Endothelial cell of umbilical vein (primary cell): Measurements from ENCODE around the gene CTPS1. TPM values are rescaled to one million over a fixed set of nuclear protein-coding genes. Genes with fewer than 3 reads are reported as not detected.

Experiments used
- BruUV-seq: library from RNA; stranded (reverse); fragments of 400-500 nt; replicated peaks from 2 replicates; lab custom pipeline; 2021; lab: Mats Ljungman, UMichigan
- CTCF ChIA-PET: fragments of 300-600, 350-600 bp; sonication (Branson Sonifier 250); formaldehyde crosslinking; loops from one replicate; lab custom pipeline; 2021; ENCODE audit warnings: antibody characterized with exemption, inconsistent platforms; lab: Charles Lee
- POLR2A ChIA-PET: fragments of 300-600, 350-600 bp; sonication (Branson Sonifier 250); formaldehyde crosslinking; loops from one replicate; lab custom pipeline; 2021; ENCODE audit warnings: antibody characterized with exemption, inconsistent platforms; lab: Charles Lee
- DNase-seq: peaks from one replicate; pipeline ENCODE4 v3.0.0-alpha.2; 2011; ENCODE audit warnings: low read depth, low spot score
- FAIRE-seq: peaks from 2 replicates; lab custom pipeline; 2011; peaks lifted over from hg19 to GRCh38; lab: Jason Lieb, UNC
- H2AFZ ChIP-seq: 2 replicates; pipeline ENCODE4 v1.6.0; 2012; ENCODE audit warnings: low read depth, low read length, control low read depth, inconsistent platforms
- H3K27ac ChIP-seq: 2 replicates; pipeline ENCODE4 v1.5.1; 2011; ENCODE audit warnings: low read depth, mild to moderate bottlenecking, control low read depth, low read length, moderate library complexity; ENCODE audit not compliant: insufficient read depth
- H3K27me3 ChIP-seq, 2 experiments: 2 replicates each; pipeline versions ENCODE4 v1.6.0 to v1.6.1; 2011; ENCODE audit warnings: low read length in 2 of 2, mixed read lengths in 1 of 2; ENCODE audit not compliant: control insufficient read depth in 2 of 2, insufficient read depth in 2 of 2
- H3K36me3 ChIP-seq, 2 experiments: 2 replicates in 1 of 2; 3 replicates in 1 of 2; pipeline ENCODE4 v1.5.1; 2011; ENCODE audit warnings: low read length in 2 of 2, mild to moderate bottlenecking in 1 of 2, moderate library complexity in 1 of 2; ENCODE audit not compliant: control insufficient read depth in 2 of 2, insufficient read depth in 2 of 2; ENCODE audit errors: extremely low read depth in 1 of 2
- H3K4me1 ChIP-seq: 3 replicates; pipeline ENCODE4 v1.5.1; 2011; ENCODE audit warnings: mild to moderate bottlenecking, low read length; ENCODE audit not compliant: control insufficient read depth, insufficient read depth; ENCODE audit errors: extremely low read depth
- H3K4me2 ChIP-seq: 2 replicates; pipeline ENCODE4 v1.6.1; 2011; ENCODE audit warnings: low read length, control low read depth, mixed read lengths; ENCODE audit not compliant: insufficient read depth
- H3K4me3 ChIP-seq, 3 experiments: fragments of 200-600 bp in 1 of 3; sonication (generic), shearing (Covaris generic) in 1 of 3; replicated peaks in 1 of 3; 2 replicates each; pipeline ENCODE4 v1.5.1; 2011 to 2016; ENCODE audit warnings: control low read depth in 3 of 3, low read length in 3 of 3, mild to moderate bottlenecking in 2 of 3, inconsistent platforms in 1 of 3, low read depth in 1 of 3, moderate library complexity in 1 of 3; ENCODE audit not compliant: insufficient read depth in 1 of 3
- H3K79me2 ChIP-seq: 2 replicates; pipeline ENCODE4 v1.6.0; 2012; ENCODE audit warnings: low read length, inconsistent platforms; ENCODE audit not compliant: control insufficient read depth, insufficient read depth
- H3K9ac ChIP-seq: replicated peaks from 2 replicates; pipeline ENCODE3; 2011; ENCODE audit warnings: low read length, control low read depth; ENCODE audit not compliant: insufficient read depth; ENCODE audit errors: extremely low read depth
- H3K9me1 ChIP-seq: replicated peaks from 3 replicates; pipeline ENCODE4 v1.6.0; 2011; ENCODE audit warnings: mild to moderate bottlenecking, low read length; ENCODE audit not compliant: control insufficient read depth, insufficient read depth; ENCODE audit errors: extremely low read depth
- H3K9me3 ChIP-seq: replicated peaks from 2 replicates; pipeline ENCODE4 v1.5.1; 2012; ENCODE audit warnings: low read length, inconsistent platforms; ENCODE audit not compliant: control insufficient read depth, insufficient read depth
- H4K20me1 ChIP-seq: replicated peaks from 2 replicates; pipeline ENCODE3; 2011; ENCODE audit warnings: mild to moderate bottlenecking, low read length; ENCODE audit not compliant: control insufficient read depth, insufficient read depth; ENCODE audit errors: extremely low read depth
- EZH2 ChIP-seq: IDR thresholded peaks from 2 replicates; pipeline ENCODE4 v1.6.1; 2012; ENCODE audit warnings: borderline replicate concordance, low read depth, mild to moderate bottlenecking, moderate library complexity, low read length, inconsistent platforms; ENCODE audit not compliant: severe bottlenecking
- FOS ChIP-seq: IDR thresholded peaks from 2 replicates; pipeline ENCODE4 v1.6.1; 2011; ENCODE audit warnings: mild to moderate bottlenecking, low read length, moderate library complexity, borderline replicate concordance; ENCODE audit not compliant: insufficient read depth
- GATA2 ChIP-seq: IDR thresholded peaks from 2 replicates; pipeline ENCODE4 v1.7.0; 2011; ENCODE audit warnings: low read depth, mild to moderate bottlenecking, moderate library complexity, mixed read lengths, low read length; ENCODE audit not compliant: insufficient read length, insufficient read depth
- JUN ChIP-seq: IDR thresholded peaks from 2 replicates; pipeline ENCODE4 v1.6.1; 2011; ENCODE audit warnings: borderline replicate concordance, low read depth; ENCODE audit not compliant: insufficient read length, insufficient read depth
- MYC ChIP-seq: IDR thresholded peaks from one replicate; pipeline ENCODE4 v1.6.1; 2011; ENCODE audit warnings: mild to moderate bottlenecking, low read depth, low read length
- POLR2A ChIP-seq: IDR thresholded peaks from 2 replicates; pipeline ENCODE4 v1.6.1; 2012; ENCODE audit warnings: low read depth, mild to moderate bottlenecking, control low read depth, low read length
- POLR2AphosphoS5 ChIP-seq: IDR thresholded peaks from 2 replicates; pipeline ENCODE4 v1.6.1; 2012; ENCODE audit warnings: low read depth, mild to moderate bottlenecking, control low read depth, low read length, moderate library complexity; ENCODE audit not compliant: insufficient read depth
- dilution Hi-C: fragments of 300-500 bp; cut with MboI; formaldehyde crosslinking; loops from one replicate; pipeline ENCODE4 v1.15.0; 2019; ENCODE audit warnings: low sequenced_read_pairs; ENCODE audit not compliant: extremely low pct_ligation_motif_present
- intact Hi-C: fragments of 100-400 bp; cut with micrococcal nuclease; formaldehyde crosslinking; loops from one replicate; pipeline ENCODE4 v1.10.0; 2022
- polyA plus RNA-seq, 4 experiments: library from polyadenylated mRNA; depleted of rRNA in 3 of 4; stranded (reverse) in 3 of 4; unstranded in 1 of 4; fragments of >200 nt; gene quantifications; 2 replicates each; pipeline versions ENCODE4 v1.2.1 to v1.2.3, GENCODE V29; 2011 to 2012; ENCODE audit warnings: missing spikeins in 1 of 4
- total RNA-seq: library from RNA; stranded (reverse); gene quantifications from 2 replicates; pipeline ENCODE4 v1.2.3, GENCODE V29; 2021
- TF ChIP-seq, protein P1 (sequence below): IDR thresholded peaks from 2 replicates; pipeline ENCODE4 v1.6.1; 2011; ENCODE audit not compliant: insufficient read depth, insufficient read length
- TF ChIP-seq, protein P2 (sequence below), 2 donors: IDR thresholded peaks; 1 replicate in 1 of 2; 2 replicates in 1 of 2; pipeline ENCODE4 v1.5.1; 2011; ENCODE audit warnings: low read length in 2 of 2, mild to moderate bottlenecking in 2 of 2, moderate library complexity in 2 of 2, control low read depth in 1 of 2, inconsistent platforms in 1 of 2, low read depth in 1 of 2; ENCODE audit not compliant: insufficient read depth in 1 of 2; ENCODE audit errors: extremely low read depth in 1 of 2

Gene CTPS1
- total and polyA plus RNA-seq, 2 donors (not counting 3 experiments of a cell fraction or from before 2014, with no cell fraction given) = 24.9 to 65.8 TPM

GRCh38 chr1:40980453-40981121, 1.1 kb downstream of the CTPS1 start:
- Histone ChIP-seq H3K27me3 (no peaks in the 10 kb centered on the region), H3K27ac (peak overlapping the region; percentile 88), H3K9me1 (no peaks in the 10 kb centered on the region), H3K9ac (peak overlapping the region; percentile 90), H3K79me2 (peaks cover 49% of the 10 kb centered on the region), H2AFZ (peak overlapping the region; percentile 9), H4K20me1 (no peaks in the 10 kb centered on the region), H3K9me3 (no peaks in the 10 kb centered on the region), H3K4me3 (peak overlapping the region; percentile 1 to 69 (median 69)), H3K4me2 (peak overlapping the region; percentile 48), H3K4me1 (peaks cover 26% of the 10 kb centered on the region), H3K36me3 (peaks cover 1 to 12% of the 10 kb centered on the region in 2 experiments)
- no peak for TF ChIP-seq GATA2
- TF ChIP-seq MYC = no peak
- TF ChIP-seq, protein P1, sequence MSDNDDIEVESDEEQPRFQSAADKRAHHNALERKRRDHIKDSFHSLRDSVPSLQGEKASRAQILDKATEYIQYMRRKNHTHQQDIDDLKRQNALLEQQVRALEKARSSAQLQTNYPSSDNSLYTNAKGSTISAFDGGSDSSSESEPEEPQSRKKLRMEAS = no peak
- TF ChIP-seq POLR2AphosphoS5 = no peak
- no peak for TF ChIP-seq JUN
- no peak for TF ChIP-seq EZH2
- TF ChIP-seq, protein P2, sequence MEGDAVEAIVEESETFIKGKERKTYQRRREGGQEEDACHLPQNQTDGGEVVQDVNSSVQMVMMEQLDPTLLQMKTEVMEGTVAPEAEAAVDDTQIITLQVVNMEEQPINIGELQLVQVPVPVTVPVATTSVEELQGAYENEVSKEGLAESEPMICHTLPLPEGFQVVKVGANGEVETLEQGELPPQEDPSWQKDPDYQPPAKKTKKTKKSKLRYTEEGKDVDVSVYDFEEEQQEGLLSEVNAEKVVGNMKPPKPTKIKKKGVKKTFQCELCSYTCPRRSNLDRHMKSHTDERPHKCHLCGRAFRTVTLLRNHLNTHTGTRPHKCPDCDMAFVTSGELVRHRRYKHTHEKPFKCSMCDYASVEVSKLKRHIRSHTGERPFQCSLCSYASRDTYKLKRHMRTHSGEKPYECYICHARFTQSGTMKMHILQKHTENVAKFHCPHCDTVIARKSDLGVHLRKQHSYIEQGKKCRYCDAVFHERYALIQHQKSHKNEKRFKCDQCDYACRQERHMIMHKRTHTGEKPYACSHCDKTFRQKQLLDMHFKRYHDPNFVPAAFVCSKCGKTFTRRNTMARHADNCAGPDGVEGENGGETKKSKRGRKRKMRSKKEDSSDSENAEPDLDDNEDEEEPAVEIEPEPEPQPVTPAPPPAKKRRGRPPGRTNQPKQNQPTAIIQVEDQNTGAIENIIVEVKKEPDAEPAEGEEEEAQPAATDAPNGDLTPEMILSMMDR (IDR thresholded peaks at IDR 0.05; ENCODE audit: extremely low read depth in 1 of 2, insufficient read depth in 1 of 2, low read depth in 1 of 2, low read length in 2 of 2) = no peak
- no peak for TF ChIP-seq FOS
- TF ChIP-seq POLR2A = no peak
- DNase-seq (peak; percentile 34), FAIRE-seq (no peak)
- ChIA-PET POLR2A (interaction anchor here (0.6 kb wide), 1 partner anchor 123 kb away, joined by 3 read pairs; no protein-coding TSS in a partner anchor), CTCF (interaction anchor here (0.8 to 1.7 kb wide), 6 partner anchors 12 to 42 kb away, joined by 3 to 7 read pairs (median 3); no protein-coding TSS in a partner anchor)
- dilution Hi-C loops = no loop called here
- TSS peak; percentile 43 for BruUV-seq
- intact Hi-C loops = no loop called here
